ENCODE results near the gene BPIFA2. TPM values are rescaled to one million over a fixed set of nuclear protein-coding genes. Genes with fewer than 3 reads are reported as not detected.

The BPIFA2 gene
- polyA plus RNA-seq, 3 donors, result not detected

GRCh38 chr20:33191484-33191883 is 23.5 kb downstream of the BPIFA2 start:
- peaks cover 0 to 1% (median 0%) of the 10 kb centered on the region in 7 donors for H3K9me3 Mint-ChIP-seq
- Histone ChIP-seq H3K9ac (ENCODE audit: insufficient read depth, low read length, poor library complexity, severe bottlenecking) (no peak overlapping the region), H3K9me3 (replicated peaks in 1 of 2; ENCODE audit: control insufficient read depth in 1 of 2, insufficient read depth in 1 of 2, low read length in 2 of 2) (no peaks in the 10 kb centered on the region), H3K4me1 (ENCODE audit: control insufficient read depth in 1 of 2, insufficient read depth in 2 of 2, low read length in 2 of 2) (no peaks in the 10 kb centered on the region), H2AFZ (ENCODE audit: insufficient read depth, low read depth, low read length, poor library complexity, severe bottlenecking) (no peak overlapping the region), H3K4me2 (replicated peaks; ENCODE audit: extremely low read depth, low read length, poor library complexity, severe bottlenecking) (no peak overlapping the region), H3K27ac (ENCODE audit: low read depth in 1 of 2, low read length in 2 of 2) (no peak overlapping the region), H4K20me1 (ENCODE audit: insufficient read depth, low read length) (no peaks in the 10 kb centered on the region), H3K36me3 (replicated peaks in 1 of 2; ENCODE audit: control insufficient read depth in 1 of 2, insufficient read depth in 2 of 2, low read length in 2 of 2) (no peaks in the 10 kb centered on the region), H3K4me3 (replicated peaks in 1 of 3; ENCODE audit: low read depth in 2 of 3, low read length in 3 of 3) (no peak overlapping the region), H3K79me2 (ENCODE audit: insufficient read depth, low read length) (no peaks in the 10 kb centered on the region), H3K27me3 (ENCODE audit: control insufficient read depth in 2 of 2, insufficient read depth in 2 of 2, low read length in 2 of 2) (no peaks in the 10 kb centered on the region)
- H3K36me3 Mint-ChIP-seq, result no peaks in the 10 kb centered on the region
- TF ChIP-seq CTCF (IDR thresholded peaks at IDR 0.05), result no peak
- 63% methylated on average over 1 of the region's 3 CpGs for WGBS (ENCODE audit: insufficient coverage)
- no peak overlapping the region for H3K27ac Mint-ChIP-seq
- no peak for DNase-seq
- H3K27me3 Mint-ChIP-seq (ENCODE audit: low read depth in 3 of 3), result peaks cover 3 to 5% (median 3%) of the 10 kb centered on the region in 3 donors
- no peaks in the 10 kb centered on the region for H3K4me1 Mint-ChIP-seq
- no peak overlapping the region for H3K4me3 Mint-ChIP-seq
- intact Hi-C loops (cut with micrococcal nuclease), result no loop called here

GRCh38 chr20:33191955-33192354 is 24.0 kb downstream of the BPIFA2 start:
- Histone ChIP-seq H3K4me2 (replicated peaks; ENCODE audit: extremely low read depth, low read length, poor library complexity, severe bottlenecking) (no peak overlapping the region), H3K79me2 (ENCODE audit: insufficient read depth, low read length) (no peaks in the 10 kb centered on the region), H3K36me3 (replicated peaks in 1 of 2; ENCODE audit: control insufficient read depth in 1 of 2, insufficient read depth in 2 of 2, low read length in 2 of 2) (no peaks in the 10 kb centered on the region), H3K9ac (ENCODE audit: insufficient read depth, low read length, poor library complexity, severe bottlenecking) (no peak overlapping the region), H2AFZ (ENCODE audit: insufficient read depth, low read depth, low read length, poor library complexity, severe bottlenecking) (no peak overlapping the region), H4K20me1 (ENCODE audit: insufficient read depth, low read length) (no peaks in the 10 kb centered on the region), H3K4me1 (ENCODE audit: control insufficient read depth in 1 of 2, insufficient read depth in 2 of 2, low read length in 2 of 2) (no peaks in the 10 kb centered on the region), H3K4me3 (replicated peaks in 1 of 3; ENCODE audit: low read depth in 2 of 3, low read length in 3 of 3) (no peak overlapping the region), H3K27ac (ENCODE audit: low read depth in 1 of 2, low read length in 2 of 2) (no peak overlapping the region), H3K9me3 (replicated peaks in 1 of 2; ENCODE audit: control insufficient read depth in 1 of 2, insufficient read depth in 1 of 2, low read length in 2 of 2) (no peaks in the 10 kb centered on the region), H3K27me3 (ENCODE audit: control insufficient read depth in 2 of 2, insufficient read depth in 2 of 2, low read length in 2 of 2) (no peaks in the 10 kb centered on the region)
- H3K27me3 Mint-ChIP-seq (ENCODE audit: low read depth in 3 of 3), result peaks cover 3 to 5% (median 5%) of the 10 kb centered on the region in 3 donors
- no peaks in the 10 kb centered on the region for H3K4me1 Mint-ChIP-seq
- H3K4me3 Mint-ChIP-seq, result no peak overlapping the region
- H3K27ac Mint-ChIP-seq, result no peak overlapping the region
- no CpG with 5 or more reads among the region's 1 CpG for WGBS (ENCODE audit: insufficient coverage)
- no peak for DNase-seq
- no peaks in the 10 kb centered on the region for H3K36me3 Mint-ChIP-seq
- intact Hi-C loops (cut with micrococcal nuclease), result no loop called here
- peaks cover 0 to 1% (median 0%) of the 10 kb centered on the region in 7 donors for H3K9me3 Mint-ChIP-seq
- no peak for TF ChIP-seq CTCF (IDR thresholded peaks at IDR 0.05)

Measured in CD14-positive monocyte (primary cell).